HL-60 (cell line): Measurements from ENCODE around the gene ZBTB8A.

Experiments used
- DNase-seq, 2 experiments: peaks; one replicate each; pipeline ENCODE4 v3.0.0-alpha.2; 2010 to 2020; ENCODE audit warnings: low read depth in 1 of 2, low spot score in 1 of 2
- H3K27ac ChIP-seq: fragments of 250-450 bp; sonication (Bioruptor Pico); replicated peaks from 2 replicates; pipeline ENCODE4 v1.5.1; 2020; ENCODE audit warnings: mild to moderate bottlenecking, moderate library complexity
- H3K27me3 ChIP-seq: fragments of 250-450 bp; sonication (Bioruptor Pico); 2 replicates; pipeline ENCODE4 v1.5.1; 2021; ENCODE audit warnings: mild to moderate bottlenecking, moderate library complexity; ENCODE audit not compliant: insufficient read depth, poor library complexity, severe bottlenecking
- H3K4me3 ChIP-seq: replicated peaks from 2 replicates; pipeline ENCODE4 v1.5.1; 2011; ENCODE audit warnings: mild to moderate bottlenecking, control low read depth, low read length; ENCODE audit not compliant: insufficient read depth
- GABPA ChIP-seq: IDR thresholded peaks from 2 replicates; pipeline ENCODE4 v1.6.1; 2012; ENCODE audit warnings: low read depth
- POLR2AphosphoS5 ChIP-seq: IDR thresholded peaks from 2 replicates; pipeline ENCODE4 v1.6.1; 2012; ENCODE audit warnings: low read depth
- SPI1 ChIP-seq: IDR thresholded peaks from 2 replicates; pipeline ENCODE4 v1.6.1; 2012; ENCODE audit warnings: low read depth, mild to moderate bottlenecking, borderline replicate concordance
- TF ChIP-seq, protein P1 (sequence below): IDR thresholded peaks from one replicate; pipeline ENCODE4 v1.5.1; 2011; ENCODE audit warnings: low read length, control low read depth, inconsistent platforms; ENCODE audit not compliant: insufficient read depth
- TF ChIP-seq, protein P2 (sequence below): IDR thresholded peaks from 2 replicates; pipeline ENCODE4 v1.6.1; 2012; ENCODE audit warnings: low read depth; ENCODE audit not compliant: insufficient replicate concordance

Gene ZBTB8A

DNA sequence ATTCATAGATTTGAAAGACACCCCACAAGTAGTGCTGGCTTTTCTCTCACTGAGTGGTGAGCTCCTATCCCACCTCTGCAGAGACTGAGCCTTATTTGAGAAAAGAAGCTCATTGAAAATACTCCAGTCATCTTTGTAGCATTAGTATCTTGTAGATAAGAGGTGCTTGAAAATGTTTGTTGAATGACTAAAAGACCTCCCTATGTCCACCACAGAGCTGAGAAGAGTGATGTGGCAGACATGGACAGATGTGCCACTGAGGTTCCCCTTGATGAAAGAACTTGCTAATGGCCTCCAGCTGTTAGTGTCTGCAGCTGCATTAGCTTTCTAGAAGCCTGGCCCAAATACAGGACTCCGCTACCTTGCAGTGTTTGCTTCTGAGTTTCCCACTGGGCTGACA, 29.3 kb upstream of the ZBTB8A start:
- H3K4me3 ChIP-seq, result no peak overlapping the region
- H3K27me3 ChIP-seq, result no peaks in the 10 kb centered on the region
- TF ChIP-seq, protein P1, sequence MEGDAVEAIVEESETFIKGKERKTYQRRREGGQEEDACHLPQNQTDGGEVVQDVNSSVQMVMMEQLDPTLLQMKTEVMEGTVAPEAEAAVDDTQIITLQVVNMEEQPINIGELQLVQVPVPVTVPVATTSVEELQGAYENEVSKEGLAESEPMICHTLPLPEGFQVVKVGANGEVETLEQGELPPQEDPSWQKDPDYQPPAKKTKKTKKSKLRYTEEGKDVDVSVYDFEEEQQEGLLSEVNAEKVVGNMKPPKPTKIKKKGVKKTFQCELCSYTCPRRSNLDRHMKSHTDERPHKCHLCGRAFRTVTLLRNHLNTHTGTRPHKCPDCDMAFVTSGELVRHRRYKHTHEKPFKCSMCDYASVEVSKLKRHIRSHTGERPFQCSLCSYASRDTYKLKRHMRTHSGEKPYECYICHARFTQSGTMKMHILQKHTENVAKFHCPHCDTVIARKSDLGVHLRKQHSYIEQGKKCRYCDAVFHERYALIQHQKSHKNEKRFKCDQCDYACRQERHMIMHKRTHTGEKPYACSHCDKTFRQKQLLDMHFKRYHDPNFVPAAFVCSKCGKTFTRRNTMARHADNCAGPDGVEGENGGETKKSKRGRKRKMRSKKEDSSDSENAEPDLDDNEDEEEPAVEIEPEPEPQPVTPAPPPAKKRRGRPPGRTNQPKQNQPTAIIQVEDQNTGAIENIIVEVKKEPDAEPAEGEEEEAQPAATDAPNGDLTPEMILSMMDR, result no peak
- no peak for TF ChIP-seq POLR2AphosphoS5
- TF ChIP-seq SPI1, result no peak
- no peak for TF ChIP-seq GABPA
- TF ChIP-seq, protein P2, sequence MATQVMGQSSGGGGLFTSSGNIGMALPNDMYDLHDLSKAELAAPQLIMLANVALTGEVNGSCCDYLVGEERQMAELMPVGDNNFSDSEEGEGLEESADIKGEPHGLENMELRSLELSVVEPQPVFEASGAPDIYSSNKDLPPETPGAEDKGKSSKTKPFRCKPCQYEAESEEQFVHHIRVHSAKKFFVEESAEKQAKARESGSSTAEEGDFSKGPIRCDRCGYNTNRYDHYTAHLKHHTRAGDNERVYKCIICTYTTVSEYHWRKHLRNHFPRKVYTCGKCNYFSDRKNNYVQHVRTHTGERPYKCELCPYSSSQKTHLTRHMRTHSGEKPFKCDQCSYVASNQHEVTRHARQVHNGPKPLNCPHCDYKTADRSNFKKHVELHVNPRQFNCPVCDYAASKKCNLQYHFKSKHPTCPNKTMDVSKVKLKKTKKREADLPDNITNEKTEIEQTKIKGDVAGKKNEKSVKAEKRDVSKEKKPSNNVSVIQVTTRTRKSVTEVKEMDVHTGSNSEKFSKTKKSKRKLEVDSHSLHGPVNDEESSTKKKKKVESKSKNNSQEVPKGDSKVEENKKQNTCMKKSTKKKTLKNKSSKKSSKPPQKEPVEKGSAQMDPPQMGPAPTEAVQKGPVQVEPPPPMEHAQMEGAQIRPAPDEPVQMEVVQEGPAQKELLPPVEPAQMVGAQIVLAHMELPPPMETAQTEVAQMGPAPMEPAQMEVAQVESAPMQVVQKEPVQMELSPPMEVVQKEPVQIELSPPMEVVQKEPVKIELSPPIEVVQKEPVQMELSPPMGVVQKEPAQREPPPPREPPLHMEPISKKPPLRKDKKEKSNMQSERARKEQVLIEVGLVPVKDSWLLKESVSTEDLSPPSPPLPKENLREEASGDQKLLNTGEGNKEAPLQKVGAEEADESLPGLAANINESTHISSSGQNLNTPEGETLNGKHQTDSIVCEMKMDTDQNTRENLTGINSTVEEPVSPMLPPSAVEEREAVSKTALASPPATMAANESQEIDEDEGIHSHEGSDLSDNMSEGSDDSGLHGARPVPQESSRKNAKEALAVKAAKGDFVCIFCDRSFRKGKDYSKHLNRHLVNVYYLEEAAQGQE, result no peak
- no peak overlapping the region for H3K27ac ChIP-seq
- DNase-seq, result no peak

DNA sequence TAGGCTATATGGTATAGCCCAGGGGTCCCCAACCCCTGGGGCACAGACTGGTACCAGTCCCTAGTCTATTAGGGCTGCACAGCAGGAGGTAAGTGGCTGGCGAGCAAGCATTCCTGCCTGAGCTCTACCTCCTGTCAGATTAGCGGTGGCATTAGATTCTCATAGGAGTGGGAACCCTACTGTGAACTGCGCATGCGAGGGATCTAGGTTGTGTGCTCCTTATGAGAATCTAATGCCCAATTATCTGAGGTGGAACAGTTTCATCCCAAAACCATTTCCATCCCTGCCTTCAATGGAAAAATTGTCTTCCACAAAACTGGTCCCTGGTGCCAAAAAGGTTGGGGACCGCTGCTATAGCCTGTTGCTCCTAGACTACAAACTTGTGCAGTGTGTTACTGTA, 22.8 kb upstream of the ZBTB8A start:
- no peak for DNase-seq
- TF ChIP-seq POLR2AphosphoS5 (no peak), SPI1 (no peak), GABPA (no peak)
- TF ChIP-seq, protein P2, result no peak
- TF ChIP-seq, protein P1, result no peak
- Histone ChIP-seq H3K27ac (no peak overlapping the region), H3K27me3 (no peaks in the 10 kb centered on the region), H3K4me3 (no peak overlapping the region)

DNA sequence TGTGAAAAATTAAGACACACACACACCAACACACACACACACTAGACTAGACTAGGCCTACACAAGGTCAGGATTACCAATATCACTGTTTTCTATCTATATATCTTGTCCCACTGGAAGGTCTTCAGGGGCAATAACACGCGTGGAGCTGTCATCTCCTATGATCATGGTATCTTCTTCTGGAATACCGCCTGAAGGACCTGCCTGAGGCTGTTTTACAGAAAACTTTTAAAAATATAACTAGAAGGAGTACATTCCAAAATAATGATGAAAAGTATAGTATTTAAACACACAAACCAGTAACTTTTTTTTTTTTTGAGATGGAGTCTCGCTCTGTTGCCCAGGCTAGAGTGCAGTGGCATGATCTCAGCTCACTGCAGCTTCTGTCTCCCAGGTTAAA, 20.3 kb upstream of the ZBTB8A start:
- no peaks in the 10 kb centered on the region for H3K27me3 ChIP-seq
- no peak for DNase-seq
- TF ChIP-seq, protein P1, result no peak
- TF ChIP-seq POLR2AphosphoS5, result no peak
- TF ChIP-seq, protein P2, result no peak
- no peak for TF ChIP-seq GABPA
- no peak for TF ChIP-seq SPI1
- H3K27ac ChIP-seq, result no peak overlapping the region
- H3K4me3 ChIP-seq, result no peak overlapping the region
